Activated CD4-positive, CD25-positive, alpha-beta regulatory T cell treated with anti-CD3 and anti-CD28 coated beads, Interleukin-2, amount 50 U/mL, for 72 hours (primary cell): ENCODE data around the gene TBC1D13.
"Not testable (repeated sequence)": the region's sequence is repeated elsewhere in the genome, so short reads cannot be mapped to it uniquely, and the experiment has no call there.

Experiments used
- DNase-seq: peaks from one replicate; pipeline ENCODE4 v3.0.0; 2021

TBC1D13 gene, protein sequence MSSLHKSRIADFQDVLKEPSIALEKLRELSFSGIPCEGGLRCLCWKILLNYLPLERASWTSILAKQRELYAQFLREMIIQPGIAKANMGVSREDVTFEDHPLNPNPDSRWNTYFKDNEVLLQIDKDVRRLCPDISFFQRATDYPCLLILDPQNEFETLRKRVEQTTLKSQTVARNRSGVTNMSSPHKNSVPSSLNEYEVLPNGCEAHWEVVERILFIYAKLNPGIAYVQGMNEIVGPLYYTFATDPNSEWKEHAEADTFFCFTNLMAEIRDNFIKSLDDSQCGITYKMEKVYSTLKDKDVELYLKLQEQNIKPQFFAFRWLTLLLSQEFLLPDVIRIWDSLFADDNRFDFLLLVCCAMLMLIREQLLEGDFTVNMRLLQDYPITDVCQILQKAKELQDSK

DNA sequence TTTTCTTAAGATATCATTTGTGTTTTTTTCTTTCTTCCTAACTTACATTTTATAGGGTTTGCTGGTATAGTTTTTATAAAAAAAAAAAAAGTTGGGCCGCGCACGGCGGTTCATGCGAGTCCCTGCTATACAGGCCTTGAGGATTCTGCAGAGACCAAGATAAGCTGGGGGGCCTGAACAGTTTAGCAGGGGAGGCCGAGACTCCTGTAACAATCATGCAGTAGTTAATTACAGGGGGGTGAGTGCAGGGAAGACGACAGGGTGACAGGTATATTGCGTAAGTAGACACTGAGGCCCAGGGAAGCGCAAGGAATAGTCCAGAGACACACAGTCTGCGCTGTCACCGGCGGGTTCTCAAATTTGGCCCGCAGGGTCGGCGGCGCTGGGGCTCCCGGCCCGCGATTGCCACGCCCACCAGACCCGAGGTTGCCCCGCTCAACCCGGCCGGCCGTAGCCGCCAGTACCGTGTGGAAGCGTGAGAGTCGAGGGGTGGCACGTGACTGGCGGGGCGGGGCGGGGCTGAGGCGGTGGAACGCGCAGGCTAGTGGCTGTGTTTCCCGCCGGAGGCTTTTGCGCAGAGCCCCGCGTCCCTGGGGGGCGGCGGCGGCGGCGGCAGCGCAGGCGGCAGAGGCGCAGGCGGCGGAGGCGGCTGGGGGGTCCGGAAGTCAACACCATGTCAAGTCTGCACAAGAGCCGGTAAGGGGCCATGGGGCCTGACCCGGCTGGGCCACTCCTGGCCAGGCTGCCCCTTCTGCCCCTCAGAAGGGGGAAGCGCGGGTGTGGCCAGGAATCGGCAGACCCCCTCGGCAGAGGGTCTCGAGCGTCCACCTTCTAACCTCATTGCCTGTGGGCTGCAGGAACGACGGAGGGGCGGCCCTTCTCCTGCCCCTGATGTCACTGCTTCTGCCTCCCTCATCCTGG, at the start of gene TBC1D13:
TSS of gene TBC1D13 (plus strand) at position 573 of the 921 bp plus-strand sequence. CDS start at position 674, 101 bp downstream.
- peak; percentile 91 for DNase-seq

DNA sequence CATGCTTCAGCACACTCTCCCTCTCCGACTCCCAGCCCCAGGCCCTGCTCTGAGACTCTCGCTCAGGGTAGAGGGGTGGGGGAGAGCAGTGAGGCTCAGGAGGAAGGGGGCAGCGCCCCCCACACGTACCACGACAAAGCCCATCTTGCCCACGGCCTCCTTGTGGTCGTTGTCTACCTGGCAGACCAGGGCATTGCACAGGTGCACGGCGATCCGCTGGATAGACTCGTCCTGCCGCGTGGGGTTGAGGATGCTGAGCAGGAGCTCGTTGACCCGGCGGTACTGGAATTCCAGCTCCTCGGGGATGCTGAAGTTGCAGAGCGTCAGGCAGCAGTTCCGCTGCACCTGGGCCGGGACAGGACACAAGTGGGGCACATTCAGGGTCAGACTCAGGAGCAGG, 44.7 kb upstream of the TBC1D13 start:
- DNase-seq, result no peak

DNA sequence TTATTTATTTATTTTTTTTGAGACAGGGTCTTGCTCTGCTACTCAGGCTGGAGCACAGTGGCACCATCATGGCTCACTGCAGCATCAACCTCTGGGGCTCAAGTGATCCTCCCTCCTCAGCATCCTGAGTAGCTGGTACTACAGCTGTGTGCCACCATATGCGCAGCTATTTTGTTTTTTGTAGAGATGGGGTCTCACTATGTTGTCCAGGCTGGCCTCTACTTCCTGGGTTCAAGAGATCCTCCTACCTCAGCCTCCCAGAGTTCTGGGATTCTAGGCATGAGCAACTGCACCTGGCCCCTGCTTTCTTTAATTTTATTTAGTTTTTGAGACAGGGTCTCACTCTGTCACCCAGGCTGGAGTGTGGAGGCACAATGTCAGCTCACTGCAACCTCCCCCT, 43.6 kb upstream of the TBC1D13 start:
- no peak for DNase-seq

DNA sequence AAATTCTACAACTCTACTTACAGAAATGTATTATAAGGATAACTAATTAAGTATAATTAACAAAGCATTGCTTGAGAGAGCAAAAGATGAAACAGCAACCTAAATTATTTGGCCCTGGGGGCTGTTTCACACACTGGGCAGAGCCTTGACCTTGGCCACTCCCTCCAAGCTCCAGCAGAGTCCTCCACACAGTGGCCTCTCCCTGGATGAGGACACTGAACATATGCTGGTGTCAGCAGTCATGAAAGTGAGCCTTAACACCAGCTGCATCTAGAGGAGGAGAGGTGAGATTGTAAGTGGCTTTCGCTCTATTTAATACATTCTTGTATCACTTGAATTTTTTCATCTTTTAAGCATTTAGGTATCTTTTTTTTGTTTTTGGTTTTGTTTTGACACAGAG, 39.8 kb upstream of the TBC1D13 start:
- no peak for DNase-seq

DNA sequence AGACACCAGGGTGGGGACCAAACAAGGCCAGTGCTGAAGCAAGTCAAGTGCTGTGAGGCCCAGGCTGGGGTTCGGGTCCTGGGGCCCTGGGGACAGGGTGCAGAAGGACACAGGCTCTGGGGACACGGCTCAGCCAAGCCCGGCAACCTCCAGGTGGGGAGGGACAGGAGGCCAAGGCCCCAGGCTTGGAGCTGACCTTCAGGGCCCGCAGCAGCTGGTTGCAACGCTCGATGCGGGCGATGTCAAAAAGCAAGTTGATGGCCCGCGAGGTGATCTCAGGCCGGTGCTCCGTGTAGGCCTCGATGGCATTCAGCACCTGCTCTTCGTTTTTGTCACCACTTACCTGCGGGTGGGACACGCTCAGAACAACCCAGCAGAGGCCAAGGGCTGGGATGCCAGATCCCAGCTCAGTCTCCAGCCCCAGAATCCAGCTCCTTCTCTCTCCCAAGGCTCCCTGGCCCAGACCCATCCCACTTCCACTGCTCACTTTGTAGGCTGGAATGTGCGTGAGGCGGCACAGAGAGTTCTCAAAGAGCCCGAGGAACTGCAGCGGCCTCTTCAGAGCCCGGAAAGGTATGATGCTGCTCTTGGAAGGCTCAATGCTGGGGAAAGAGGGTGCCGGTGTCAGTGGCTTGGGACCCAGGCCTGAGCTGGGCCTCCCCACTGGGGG, 36.0 kb upstream of the TBC1D13 start:
- no peak for DNase-seq

DNA sequence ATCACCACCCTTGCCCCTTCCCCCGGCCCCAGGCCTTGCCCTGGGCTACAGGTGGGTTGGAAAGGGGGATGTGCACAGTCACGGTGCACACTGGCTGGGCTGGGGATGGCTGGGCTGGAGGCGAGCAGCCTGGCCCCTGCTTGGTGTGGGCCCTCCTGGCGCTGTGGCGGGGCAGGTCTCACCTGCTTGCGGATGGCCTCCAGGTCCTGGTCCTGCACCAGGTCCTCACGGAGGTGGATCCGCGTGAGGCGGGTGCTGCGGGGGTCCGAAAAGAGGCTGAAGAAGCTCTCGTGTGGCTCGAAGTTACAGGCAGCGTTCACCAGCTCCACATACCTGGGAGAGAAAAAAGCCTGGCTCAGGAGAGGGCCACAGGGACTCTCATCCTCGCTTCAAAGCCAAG, 33.4 kb upstream of the TBC1D13 start:
- DNase-seq, result no peak

DNA sequence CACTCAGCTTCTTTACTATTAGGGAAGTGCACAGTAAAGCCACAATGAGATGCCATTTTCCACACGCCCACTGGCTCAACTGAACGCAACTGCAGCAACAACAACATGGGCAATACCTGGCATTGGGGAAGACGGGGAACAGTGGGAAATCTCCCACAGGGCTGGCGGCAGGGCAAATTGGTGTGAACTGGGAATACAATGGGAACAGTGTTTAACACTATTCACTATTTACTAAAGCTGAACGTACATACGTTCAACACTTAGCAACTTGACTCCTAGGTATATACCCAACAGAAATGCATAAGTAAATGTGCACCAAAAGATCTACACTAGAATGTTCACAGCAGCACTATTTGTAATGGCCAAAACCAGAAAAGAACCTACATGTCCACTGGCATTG, 29.5 kb upstream of the TBC1D13 start:
- DNase-seq, result no peak

DNA sequence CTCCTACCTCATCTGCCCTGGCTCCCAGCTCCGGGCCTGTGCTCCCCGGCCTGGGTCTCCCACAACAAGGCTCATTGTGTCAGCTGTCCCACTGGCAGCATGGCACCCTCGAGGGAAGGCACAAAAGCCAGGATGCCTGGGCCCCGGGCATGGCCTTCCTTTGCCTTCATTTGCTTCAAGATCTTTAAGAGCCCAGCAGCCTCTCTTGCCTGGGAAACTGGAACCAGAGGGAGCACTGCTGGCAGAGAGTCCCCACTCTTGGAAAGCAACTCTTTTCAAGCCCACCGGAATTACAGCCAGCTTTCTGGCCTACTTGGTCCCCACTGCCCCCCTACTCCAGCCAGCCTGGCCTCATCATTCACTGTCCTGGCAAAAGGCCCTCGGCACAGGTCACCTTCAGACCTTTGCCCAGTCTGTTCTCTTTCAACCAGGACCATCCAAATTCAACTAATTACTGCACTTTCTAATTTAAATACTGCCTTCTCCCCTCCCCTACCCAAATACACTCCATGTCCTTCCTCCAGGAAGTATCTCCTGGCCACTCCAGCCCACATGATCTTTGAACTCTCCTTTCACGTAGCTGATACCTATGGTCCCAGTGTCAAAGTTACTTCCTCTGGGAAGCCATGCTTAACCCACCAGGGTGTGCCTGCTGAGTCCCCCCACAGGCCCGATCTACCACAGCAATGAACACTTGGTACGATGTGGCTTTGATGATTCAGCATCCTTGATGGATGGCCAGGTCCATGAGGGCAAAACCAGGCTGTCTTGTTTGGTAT, 24.2 kb upstream of the TBC1D13 start:
- no peak for DNase-seq

DNA sequence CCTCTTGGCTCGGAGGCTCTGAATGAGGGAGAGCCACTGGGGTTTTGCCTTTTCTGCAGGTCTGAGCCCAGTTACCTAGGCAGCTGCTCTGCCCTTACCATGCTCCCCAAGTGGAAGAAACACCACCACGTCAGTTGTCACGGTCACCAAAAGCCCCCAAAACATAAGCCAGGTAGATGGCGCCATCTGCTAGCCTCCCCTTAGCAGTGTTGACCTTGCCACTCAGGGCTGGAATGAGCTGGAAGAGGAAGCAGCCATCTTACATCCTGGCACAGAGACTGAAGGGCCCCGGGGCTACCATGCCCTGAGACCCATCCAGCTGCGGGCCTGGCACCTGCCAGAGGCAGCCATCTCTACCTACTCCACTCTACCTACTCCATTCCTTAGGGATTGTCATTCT, 22.7 kb upstream of the TBC1D13 start:
- DNase-seq, result no peak

DNA sequence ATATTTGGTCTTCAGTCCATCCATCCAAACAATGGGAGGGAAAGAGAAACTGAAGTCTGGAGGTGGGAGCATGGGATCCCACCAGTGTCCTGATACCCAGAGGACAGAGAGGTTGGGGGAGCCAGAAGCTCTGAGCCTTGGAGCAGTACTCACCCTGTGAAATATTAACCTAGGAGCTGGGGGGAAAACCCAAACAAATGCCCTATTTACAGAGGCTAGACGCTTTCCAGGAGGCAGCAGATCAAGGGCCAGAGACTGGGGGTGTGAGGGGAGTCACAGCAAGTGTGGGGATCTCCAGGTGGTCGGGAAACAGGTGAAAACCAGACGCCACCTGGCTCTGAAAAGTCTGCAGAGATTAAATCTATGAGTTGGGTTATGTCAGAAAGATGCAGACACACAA, 21.6 kb upstream of the TBC1D13 start:
- no peak for DNase-seq

DNA sequence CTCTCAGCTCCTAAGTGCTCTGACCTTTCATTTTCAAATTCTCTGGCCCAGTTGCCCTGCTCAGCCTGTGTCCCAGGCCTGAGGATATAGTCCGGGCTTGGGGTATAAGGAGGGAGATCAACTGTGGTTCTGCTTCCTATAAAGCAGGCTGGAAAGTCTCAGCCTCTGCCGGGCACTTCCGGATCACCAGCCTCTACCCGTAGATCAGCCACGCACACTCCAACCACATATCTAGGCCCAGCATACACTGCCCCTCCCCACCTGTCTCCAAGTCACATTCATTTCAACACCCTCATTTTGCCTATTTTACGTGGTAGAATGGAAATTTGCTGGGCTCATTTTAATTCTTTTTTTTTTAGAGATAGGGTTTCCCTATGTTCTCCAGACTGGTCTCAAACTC, 18.4 kb upstream of the TBC1D13 start:
- DNase-seq, result no peak

DNA sequence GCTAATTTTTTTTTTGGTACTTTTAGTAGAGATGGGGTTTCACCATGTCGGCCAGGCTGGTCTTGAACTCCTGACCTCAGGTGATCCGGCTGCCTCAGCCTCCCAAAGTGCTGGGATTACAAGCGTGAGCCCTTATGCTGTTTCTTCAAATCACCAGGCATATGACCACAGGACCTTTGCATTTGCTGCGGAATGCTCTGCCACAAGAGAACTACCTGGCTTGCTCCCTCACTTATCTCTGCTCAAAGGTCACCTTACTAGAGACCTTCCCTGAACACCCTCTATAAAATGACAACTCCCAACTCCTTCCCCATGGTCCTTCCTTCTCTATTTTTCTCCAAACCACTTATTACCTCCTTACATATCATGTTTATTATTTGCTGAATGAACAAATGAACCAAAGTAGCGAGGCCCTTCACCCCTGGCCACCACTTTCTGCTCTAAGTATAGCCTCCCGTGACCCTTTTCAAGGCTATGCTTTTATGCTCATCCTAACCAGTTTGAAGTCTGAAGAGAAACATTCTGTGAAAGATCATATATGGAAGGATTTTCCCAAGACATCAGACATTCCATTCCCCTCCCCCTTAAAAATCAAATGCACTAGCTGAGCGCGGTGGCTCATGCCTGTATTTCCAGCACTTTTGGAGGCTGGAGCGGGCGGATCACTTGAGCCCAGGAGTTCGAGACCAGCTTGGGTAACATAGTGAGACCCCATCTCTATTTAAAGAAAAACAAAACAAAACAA, 16.6 kb upstream of the TBC1D13 start:
- DNase-seq, result no peak

DNA sequence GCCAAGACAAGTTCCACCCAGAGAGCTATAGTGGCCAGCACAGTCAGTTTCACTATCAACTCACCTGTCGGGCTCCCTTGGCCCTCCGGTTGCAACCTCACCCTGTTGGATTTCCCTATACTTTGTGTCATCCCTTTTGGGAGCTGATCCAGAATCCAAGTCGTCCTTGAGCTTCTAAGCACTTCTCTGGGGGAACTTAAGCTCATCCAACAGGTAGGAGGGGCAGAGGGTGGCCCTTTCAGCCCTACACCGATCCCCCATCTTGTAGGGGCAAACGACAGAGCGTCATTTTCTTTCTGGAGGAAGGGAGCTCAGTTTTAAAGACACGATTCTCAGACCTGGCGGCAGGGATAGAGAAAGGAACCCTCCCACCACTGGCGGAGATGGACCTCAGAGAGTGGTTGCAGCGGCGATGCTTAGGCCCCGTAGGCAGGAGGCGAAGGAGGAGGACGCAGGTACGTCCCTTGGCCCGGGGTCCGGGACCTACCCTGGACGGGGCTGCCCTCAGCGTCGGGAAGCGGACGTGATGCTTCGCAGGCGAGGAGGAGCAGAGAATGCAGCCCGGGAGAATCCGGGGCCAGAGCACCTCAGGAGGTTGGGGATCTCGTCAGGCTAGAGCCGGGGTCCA, 15.8 kb upstream of the TBC1D13 start:
- no peak for DNase-seq

DNA sequence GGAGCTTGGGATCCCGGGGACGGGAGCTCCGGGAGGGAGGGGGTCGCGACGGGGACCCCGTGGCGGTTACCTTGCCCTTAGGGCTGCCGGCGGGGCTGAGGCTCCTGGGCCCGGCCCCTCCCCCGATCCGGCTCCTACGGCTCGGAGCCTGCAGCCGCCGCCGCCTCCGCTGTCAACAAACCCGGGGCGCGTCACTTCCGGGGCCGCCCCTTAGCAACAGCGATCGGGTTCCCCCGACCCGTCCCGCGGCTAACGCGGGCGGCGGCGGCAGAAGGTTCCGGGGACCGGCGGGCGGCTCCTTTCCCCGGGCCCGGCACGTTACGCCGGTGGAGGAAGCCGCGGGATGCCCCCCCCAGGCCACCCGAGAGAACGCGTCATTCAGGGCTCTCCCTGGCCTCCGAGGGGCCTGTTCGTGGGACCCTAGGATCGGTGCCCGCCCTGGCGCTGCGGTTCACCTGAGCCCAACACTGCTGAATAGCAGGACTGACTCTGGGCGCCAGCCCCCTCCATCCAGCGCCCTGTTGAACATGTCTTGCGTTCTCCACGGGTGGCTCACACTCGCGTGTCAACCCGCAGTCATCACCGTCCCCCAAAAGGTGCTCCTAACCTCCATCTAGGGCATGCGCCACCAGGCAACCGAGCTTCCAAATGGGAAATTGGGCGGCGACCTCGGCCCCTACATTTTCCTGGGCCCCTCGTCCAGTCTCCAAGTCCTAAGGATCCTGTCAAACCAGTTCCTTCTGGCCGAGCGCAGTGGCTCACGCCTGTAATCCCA, 15.1 kb upstream of the TBC1D13 start, which contains the start of gene ZER1:
TSS of gene ZER1 (minus strand) at position 183 of the 775 bp plus-strand sequence. CDS start 16,362 bp downstream, outside the sequence.
- peak; percentile 95 for DNase-seq

DNA sequence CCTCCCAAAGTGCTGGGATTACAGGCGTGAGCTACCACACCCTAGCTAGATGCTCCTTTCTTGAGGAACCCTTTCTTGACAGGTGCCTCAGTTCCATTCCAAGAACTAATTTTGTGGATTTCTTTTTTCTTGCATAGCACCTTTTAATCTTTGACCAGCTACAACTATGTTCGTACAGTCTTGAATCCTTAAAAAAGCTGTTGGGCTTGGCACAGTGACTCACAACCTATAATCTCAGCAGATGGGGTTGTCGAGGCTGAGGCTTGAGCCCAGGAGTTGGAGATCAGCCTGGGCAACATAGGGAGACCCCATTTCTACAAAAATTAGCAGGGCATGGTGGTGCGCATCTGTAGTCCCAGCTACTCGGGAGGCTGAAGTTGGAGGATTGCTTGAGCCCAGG, 14.0 kb upstream of the TBC1D13 start:
- DNase-seq, result no peak

DNA sequence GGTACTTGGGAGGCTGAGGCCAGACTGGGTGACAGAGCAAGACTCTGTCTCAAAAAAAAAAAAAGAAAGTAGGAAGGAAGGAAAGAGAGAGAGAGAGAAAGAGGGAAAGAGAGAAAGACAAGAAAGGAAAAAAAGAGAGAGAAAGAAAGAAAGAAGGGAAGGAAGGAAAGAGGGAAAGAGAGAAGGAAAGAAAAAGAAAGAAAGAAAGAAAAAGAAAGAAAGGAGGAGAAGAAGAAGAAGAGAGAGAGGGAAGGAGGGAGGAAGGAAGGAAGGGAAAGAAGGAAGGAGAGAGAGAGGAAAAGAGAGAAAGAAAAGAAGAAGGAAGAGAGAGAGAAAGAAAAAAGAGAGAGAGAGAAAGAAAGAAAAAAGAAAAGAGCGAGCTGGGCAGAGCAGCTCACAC, 12.2 kb upstream of the TBC1D13 start:
- DNase-seq, result no peak

DNA sequence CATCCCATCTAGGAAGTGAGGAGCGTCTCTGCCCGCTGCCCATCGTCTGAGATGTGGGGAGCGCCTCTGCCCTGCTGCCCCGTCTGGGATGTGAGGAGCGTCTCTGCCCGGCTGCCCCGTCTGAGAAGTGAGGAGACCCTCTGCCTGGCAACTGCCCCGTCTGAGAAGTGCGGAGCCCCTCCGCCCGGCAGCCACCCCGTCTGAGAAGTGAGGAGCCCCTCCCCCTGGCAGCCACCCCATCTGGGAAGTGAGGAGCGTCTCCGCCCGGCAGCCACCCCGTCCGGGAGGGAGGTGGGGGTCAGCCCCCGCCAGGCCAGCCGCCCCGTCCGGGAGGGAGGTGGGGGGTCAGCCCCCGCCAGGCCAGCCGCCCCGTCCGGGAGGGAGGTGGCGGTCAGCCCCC, 7.0 kb upstream of the TBC1D13 start:
- DNase-seq, result not testable (repeated sequence)

DNA sequence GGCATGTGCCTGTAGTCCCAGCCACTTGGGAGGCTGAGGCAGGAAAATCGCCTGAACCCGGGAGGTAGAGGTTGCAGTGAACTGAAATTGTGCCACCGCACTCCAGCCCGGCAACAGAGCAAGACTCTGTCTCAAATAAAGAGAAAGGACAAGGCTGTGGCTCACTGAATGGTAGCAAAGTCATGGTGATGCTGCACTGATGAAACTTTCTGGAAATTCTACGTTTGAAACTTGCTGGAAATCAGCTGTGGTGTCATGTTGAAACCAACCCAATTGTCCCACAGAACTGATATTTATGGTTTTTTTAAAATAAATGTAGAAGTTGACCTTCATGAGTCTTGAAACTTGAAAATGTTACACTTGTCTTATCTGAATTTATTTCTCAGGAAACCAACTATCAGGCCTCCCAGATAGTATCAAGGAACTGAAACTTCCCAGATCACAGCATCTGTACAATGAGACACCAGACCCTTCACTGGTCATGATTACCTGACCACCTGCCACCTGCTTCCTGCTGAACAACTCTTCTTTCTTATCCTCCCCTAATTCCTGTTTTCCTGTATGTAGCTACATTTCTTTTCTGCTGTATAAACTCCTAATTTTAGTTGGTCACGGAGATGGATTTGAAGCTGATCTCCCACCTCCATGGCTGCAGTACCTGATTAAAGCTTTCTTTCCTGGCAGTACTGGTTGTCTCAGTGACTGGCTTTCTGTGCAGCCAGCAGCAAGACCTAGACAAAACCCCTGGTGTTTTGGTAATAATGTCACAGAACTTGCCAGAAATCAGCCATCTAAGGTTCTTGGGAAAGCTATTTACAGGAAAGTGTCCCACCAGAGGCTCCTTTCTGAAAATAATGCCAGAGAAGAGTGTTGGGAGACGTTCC, 5.6 kb upstream of the TBC1D13 start:
- no peak for DNase-seq

DNA sequence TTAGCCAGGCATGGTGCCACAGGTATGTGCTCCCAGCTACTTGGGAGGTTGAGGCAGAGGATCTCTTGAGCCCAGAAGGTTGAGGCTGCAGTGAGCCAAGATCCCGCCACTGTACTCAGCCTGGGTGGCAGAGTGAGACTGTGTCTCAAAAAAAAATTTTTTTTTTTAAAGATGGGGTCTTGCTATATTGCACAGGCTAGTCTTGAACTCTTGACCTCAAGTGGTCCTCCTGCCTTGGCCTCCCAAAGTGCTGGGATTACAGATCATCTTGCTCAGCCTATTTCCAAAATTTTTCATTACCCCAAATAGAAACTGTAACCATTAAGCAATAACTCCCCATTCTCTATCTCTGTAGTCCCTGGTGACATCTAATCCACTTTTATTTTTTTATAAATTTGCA, 4.4 kb upstream of the TBC1D13 start:
- no peak for DNase-seq
